Measurements from ENCODE around the gene RGS3.
A peak's percentile ranks its signal among the peaks of the same experiment; 100 is the strongest.

The RGS3 gene

DNA sequence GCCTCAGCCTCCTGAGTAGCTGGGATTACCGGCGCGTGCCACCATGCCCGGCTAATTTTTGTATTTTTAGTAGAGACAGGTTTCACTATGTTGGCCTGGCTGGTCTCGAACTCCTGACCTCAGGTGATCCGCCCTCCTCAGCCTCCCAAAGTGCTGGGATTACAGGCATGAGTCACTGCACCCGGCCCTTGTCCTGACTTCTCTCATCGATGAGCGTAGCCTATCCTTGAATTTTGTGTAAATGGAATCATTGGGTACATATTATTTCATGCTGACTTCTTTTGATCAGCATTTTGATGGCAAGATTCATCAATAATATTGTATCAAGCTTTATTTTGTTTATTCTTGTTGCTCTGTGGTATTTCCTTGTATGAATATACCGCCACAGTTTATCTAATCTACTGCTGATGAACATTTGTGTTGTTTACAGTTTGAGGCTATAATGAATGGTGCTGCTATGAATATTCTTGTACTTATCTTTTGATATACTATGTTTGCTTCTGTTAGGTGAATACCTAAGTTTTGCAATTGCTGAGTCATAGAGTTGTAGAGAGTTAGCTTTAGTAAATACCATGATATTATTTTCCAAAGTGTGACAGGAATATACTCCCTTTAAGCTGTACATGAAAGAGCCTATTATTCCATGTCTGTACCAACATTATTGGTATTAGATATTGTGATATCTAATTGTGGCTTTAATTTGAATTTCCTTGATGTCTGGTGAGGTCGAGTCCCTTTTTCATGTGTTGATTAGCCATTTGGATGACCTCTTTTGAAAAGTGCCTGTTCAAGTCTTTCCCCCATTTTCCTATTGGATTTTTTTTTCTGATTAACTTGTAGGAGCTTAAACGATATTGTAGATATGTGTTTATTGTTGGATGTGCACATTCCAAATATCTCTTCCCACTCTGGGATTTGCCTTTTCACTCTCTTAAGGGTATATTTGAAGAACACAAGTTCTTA, 107.5 kb downstream of the RGS3 start:
- TF ChIP-seq GATA1 (IDR thresholded peaks at IDR 0.05; ENCODE audit: low read depth, low read length) = no peak
- TF ChIP-seq POLR2A (IDR thresholded peaks at IDR 0.05; ENCODE audit: low read length) = no peak
- peak; percentile 28 to 51 for DNase-seq

DNA sequence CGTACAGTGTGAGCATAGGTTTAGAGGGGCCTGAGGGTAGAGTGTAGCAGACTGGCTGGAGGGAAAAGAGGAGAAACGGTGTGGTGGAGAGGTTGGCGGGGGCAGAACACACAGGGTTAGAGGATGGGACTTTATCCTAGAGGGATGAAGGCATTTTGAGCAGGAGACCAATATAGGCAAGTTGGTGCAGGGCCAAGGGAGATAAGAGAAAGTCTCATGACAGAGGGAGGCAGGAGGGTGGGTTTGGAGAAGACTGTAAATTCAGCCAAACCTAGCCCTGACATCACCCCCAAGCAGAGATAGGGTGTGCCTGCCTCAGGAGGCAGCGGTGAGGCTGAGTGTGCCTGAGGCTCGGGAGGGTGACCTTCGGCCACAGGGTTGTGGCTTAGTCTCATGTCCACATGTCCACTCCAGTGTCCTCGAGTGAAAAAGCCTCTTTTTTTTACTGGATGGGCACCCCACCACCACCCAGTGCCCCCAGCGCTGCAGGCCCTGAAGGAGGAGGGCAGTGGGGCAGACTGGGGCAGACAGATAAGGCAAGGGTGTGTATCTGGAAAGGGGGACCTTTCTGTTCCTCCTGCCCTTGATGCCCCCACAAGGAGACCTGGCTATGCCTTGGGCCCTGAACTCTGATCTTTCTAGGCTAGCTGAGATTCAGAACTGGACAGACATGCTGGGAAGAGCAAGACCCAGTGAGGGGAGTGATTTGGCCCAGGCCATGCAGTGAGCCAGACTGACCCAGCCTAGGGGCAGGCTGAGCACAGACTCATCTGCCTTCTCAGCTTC, 108.7 kb downstream of the RGS3 start:
- DNase-seq = peak; percentile 91 to 93
- TF ChIP-seq GATA1 (IDR thresholded peaks at IDR 0.05; ENCODE audit: low read depth, low read length) (no peak), POLR2A (IDR thresholded peaks at IDR 0.05; ENCODE audit: low read length) (peak; percentile 62)

DNA sequence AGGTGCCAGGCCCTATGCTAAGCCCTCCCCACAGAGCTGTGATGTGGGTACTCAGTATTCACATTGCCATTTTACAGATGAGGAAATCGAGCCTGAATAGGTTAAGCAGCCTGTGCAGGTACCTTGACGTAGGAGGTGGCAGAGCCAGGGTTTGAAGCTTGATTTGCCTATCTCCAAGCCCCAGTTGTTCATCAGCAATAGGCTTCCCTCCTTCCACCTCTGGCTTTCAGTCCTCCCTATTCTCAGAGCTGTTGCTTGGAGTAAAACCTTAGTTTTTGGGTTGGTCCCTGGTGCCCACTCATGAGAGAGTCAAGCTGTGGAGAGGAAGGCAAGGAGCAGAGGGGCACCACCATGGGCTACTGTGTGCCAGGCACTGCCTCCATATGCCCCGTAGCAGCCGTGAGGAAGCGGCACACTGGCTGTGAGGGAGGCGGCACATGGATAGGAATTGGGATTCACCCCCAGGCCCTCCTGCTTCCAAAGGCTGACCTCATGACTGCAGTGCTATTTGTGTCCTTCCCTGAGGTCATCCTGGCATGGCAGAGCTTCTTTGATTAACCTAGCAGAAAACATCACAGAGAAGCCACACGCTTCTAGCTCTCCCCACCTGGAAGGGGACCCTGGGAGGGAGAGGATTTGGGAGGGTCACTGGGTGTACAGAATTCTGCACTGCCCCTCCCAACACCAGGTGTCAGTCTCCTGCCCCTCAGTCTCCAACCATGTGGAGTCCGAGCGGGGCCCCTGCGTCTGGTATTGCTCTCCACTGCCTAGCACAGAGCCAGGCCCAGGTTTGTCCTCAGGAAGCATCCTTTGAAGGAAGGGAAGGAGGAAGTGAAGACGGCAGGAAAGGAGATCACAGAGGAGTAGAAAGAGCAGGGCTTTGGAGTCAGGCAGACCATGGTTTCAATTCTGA, 109.8 kb downstream of the RGS3 start:
- DNase-seq = peak; percentile 53 to 65
- TF ChIP-seq POLR2A (IDR thresholded peaks at IDR 0.05; ENCODE audit: low read length) (no peak), GATA1 (IDR thresholded peaks at IDR 0.05; ENCODE audit: low read depth, low read length) (no peak)

- no peak for DNase-seq
- TF ChIP-seq GATA1 (IDR thresholded peaks at IDR 0.05; ENCODE audit: low read depth, low read length) = no peak
These were observed 110.4 kb downstream of the RGS3 start for GRCh38 chr9:113573959-113574352.

- peak; percentile 16 to 20 for DNase-seq
- TF ChIP-seq POLR2A (IDR thresholded peaks at IDR 0.05; ENCODE audit: low read length) (no peak), GATA1 (IDR thresholded peaks at IDR 0.05; ENCODE audit: low read depth, low read length) (no peak)
These were observed 111.1 kb downstream of the RGS3 start for GRCh38 chr9:113574441-113575262.

DNA sequence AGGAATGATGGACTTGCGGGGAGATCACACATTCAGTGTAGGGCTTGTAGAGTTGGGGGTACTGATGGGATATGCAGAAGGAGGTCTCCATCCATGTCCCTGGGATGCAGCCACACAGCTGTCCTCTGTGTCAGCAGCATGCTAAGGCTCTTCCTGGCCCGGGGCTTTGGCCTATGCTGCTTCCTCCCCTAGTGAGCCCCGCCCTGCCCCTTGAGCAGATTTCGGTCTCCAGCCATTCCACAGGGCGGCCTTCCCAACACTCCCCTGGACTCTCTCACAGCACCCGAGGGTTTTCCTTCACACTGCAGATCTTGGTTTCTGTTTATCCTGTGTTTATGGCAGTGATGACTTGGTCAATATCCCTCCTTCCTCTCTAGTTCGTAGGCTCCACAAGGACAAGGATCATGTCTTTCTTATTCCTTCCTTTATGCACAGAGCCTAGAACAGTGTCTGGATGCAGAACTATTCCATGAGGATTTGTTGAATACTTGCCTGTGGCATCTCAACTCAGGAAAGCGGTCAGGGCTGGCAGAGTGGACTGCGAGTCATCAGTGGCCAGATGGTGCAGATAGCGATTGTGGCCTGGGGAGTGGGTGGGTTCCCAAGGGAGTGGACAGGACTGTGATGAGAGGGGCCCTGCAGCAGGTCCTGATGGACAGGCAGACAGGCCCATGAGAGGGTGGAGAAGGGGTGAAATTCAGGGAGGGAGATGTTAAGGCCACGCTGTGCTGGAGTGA, 114.2 kb downstream of the RGS3 start:
- TF ChIP-seq GATA1 (IDR thresholded peaks at IDR 0.05; ENCODE audit: low read depth, low read length) (no peak), POLR2A (IDR thresholded peaks at IDR 0.05; ENCODE audit: low read length) (no peak)

DNA sequence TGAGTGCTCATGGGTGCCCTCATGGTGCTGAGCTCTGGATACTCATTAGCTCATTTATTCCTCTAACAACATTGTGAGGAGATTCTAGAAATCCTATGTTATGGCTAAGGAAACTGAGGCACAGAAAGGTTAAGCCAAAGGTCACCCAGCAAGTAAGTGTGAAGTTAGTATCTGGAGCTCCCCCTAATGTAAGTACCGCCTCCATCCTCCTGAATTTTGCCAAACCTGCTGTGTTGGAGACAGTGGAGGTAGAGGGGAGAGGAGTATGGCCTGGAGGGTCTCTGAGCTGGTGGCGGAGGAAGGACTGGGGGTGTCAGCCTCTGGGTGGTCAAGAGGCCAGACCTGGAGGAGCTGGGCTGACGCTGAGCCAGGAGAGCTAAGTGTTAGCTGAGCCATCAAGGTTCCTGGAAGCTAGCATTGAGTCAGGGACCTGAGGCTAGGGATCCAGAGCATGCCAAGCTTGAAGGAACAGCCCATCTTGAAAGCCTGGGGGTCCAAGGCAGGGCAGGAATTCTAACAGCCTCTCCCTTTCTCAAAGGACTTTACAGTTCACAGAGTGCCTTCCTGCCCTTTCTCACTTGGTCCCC, 114.8 kb downstream of the RGS3 start:
- DNase-seq = no peak
- no peak for TF ChIP-seq POLR2A (IDR thresholded peaks at IDR 0.05; ENCODE audit: low read length)
- TF ChIP-seq GATA1 (IDR thresholded peaks at IDR 0.05; ENCODE audit: low read depth, low read length) = no peak

More for the DNA sequence above, 114.2 kb downstream of the RGS3 start:
- peak; percentile 28 to 30 for DNase-seq

GRCh38 chr9:113578882-113579282, 115.4 kb downstream of the RGS3 start:
- TF ChIP-seq GATA1 (IDR thresholded peaks at IDR 0.05; ENCODE audit: low read depth, low read length) = no peak
- no peak for TF ChIP-seq POLR2A (IDR thresholded peaks at IDR 0.05; ENCODE audit: low read length)
- DNase-seq = peak in 1 of 2 experiments; percentile 25

GRCh38 chr9:113579283-113580040, 115.9 kb downstream of the RGS3 start:
- TF ChIP-seq POLR2A (IDR thresholded peaks at IDR 0.05; ENCODE audit: low read length) (no peak), GATA1 (IDR thresholded peaks at IDR 0.05; ENCODE audit: low read depth, low read length) (no peak)
- DNase-seq = peak in 1 of 2 experiments; percentile 28

DNA sequence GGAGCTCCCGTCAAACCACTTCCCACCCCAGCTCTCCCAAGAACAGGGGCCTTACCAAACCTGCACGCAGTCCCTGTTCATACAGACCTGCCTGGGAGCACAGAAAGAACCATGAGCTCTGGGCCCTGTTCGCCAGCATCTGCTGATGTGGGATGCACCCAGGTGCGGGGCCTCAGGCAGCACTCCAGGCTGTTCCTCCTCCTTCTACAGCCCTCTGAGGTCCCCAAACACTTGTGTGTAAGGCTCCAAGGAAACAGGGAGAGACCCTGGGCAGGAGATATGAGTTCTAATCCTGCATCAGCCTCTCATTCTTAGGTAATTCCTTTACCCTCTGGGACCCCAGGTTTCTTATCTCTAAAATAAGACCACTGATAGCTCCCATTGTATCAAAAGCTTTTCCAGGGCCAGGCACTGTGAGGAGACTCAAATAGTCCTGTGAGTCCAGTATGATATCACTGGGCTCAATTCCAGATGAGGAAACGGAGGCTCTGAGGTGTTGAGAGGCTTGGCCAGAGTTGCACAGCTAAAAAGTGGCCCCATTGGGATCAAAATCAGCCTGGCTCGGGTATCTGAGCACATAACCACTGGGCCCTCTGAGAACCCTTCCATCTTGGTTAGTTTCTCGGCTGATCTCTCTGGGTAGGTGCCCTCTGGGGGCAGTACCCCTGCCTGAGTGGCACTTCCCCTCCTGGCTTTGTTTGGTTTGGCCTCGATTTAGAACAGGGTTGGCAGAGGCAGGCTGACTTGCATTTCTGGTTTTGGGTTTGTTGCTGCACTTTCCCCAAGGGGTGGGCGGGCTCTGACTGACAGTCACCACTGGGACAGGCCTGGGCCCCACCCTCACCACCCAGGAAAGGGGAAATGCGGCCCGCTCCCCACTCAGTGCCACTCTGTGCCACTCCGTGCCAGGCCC, 116.8 kb downstream of the RGS3 start:
- TF ChIP-seq GATA1 (IDR thresholded peaks at IDR 0.05; ENCODE audit: low read depth, low read length) (no peak), POLR2A (IDR thresholded peaks at IDR 0.05; ENCODE audit: low read length) (peak; percentile 56)
- DNase-seq = peak; percentile 27 to 32

All from erythroblast (primary cell).